Subcutaneous adipose tissue (tissue), 4 donors: ENCODE results near the gene LDB2. TPM values are rescaled to one million over a fixed set of nuclear protein-coding genes. Genes with fewer than 3 reads are reported as not detected.

Experiments used
- total RNA-seq, 4 donors: library from RNA; depleted of rRNA; stranded (reverse); fragments of >200 nt; gene quantifications; one replicate each; pipeline ENCODE4 v1.1.0, GENCODE V29; 2016
- TF ChIP-seq, protein P1 (sequence below): fragments of 450-650 bp; IDR thresholded peaks from one replicate; pipeline ENCODE4 v1.5.1; 2016; ENCODE audit warnings: low read depth, mild to moderate bottlenecking, control low read depth, antibody characterized with exemption, moderate library complexity

LDB2 gene
- total RNA-seq, 4 donors from 2014 or later: 19.0 to 122 (median 42.6) TPM

DNA sequence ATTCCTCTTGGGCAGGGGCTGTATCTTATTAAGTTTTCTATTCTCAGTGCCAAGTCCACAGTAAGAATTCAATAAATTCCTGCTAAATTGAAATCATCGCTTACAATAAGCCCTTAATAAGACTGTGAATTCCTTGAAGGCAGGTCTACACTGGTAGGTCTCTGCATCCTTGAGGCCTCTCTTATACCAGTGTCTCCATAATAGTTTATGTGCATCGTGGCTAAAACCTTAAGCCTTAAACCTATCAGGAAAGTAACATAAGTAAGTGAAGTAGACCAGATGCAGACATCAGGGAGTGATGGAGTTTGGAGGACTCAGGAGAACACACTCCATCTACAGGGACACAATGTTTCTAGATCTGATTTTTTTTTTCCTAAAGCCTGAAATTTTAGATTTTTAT is 240.3 kb downstream of the LDB2 start:
- TF ChIP-seq, protein P1, sequence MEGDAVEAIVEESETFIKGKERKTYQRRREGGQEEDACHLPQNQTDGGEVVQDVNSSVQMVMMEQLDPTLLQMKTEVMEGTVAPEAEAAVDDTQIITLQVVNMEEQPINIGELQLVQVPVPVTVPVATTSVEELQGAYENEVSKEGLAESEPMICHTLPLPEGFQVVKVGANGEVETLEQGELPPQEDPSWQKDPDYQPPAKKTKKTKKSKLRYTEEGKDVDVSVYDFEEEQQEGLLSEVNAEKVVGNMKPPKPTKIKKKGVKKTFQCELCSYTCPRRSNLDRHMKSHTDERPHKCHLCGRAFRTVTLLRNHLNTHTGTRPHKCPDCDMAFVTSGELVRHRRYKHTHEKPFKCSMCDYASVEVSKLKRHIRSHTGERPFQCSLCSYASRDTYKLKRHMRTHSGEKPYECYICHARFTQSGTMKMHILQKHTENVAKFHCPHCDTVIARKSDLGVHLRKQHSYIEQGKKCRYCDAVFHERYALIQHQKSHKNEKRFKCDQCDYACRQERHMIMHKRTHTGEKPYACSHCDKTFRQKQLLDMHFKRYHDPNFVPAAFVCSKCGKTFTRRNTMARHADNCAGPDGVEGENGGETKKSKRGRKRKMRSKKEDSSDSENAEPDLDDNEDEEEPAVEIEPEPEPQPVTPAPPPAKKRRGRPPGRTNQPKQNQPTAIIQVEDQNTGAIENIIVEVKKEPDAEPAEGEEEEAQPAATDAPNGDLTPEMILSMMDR: no peak

DNA sequence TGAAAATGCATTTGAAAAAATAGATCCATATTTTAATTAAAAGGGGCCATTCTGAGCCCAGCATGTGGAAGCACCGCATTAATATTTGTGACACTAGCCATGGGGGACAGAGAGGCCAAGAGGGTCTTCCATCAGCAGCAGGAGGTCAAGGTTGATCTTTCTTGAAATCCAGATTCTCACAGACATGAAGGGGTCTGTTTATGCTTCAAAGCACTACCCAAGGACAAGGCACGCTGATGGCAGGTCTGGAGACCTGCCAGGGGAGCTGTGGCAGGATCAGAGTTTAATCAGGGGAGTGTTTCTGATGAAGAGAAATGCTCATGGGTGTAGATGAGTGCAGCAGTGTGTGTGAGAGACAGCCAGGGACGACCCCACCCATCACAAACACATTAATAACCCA is 243.3 kb downstream of the LDB2 start:
- TF ChIP-seq, protein P1: no peak

GRCh38 chr4:16652732-16653305 is 245.6 kb downstream of the LDB2 start:
- TF ChIP-seq, protein P1: no peak

DNA sequence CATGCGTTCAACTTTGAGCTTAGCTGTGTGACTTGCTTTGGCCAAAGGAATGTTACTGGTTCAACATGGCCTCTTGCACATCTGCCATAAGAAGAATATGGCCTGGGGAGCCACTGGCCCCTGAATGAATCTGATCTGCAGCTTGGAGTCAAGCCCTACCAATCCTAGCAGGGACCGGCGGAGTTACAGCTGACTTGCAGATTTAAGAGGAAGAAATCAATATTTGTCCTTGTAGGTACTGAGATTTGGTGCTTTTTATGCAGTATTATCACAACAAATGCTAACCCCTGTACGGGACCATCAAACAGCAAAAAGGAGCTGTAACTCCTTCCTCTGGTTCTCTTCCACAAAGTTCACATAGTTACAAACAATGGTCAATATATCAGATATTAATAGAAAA is 252.0 kb downstream of the LDB2 start:
- TF ChIP-seq, protein P1: no peak

DNA sequence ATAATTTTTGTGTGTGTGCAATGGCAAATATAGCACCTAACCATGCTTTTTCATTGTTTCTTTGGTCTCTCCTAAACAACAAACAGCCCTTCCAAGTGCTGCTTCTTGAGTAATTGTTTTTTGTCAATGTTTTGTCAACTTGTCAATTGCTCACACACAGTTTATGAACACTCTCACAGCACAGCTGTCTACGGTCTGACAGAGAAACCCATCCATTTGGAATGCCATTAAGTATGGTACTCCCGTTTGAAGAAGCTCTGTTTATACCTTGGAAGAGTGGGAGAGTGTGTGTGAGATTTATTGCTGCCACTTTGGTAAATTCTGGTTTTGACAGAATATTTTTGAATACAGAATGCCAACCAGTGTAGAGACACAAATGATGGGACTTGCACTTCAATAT is 254.6 kb downstream of the LDB2 start:
- TF ChIP-seq, protein P1: no peak

DNA sequence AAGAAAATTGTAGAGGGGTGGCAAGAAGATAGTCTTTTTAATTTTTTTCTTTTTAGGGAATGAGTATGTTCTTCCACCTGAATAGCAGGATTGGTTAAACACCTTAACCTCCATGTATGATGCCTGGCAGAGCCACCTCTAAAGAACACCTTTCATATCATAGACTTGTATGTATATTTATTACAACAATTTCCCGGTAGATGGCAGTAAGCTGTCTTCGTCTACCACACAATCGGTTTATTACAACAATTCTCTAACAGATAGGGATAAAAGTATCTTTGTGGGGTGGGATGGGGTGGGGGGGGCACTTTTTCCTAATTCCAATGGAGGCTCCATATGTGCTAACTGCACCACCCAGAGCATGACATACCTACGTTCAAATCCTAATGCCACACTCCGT is 255.5 kb downstream of the LDB2 start:
- TF ChIP-seq, protein P1: no peak

GRCh38 chr4:16641971-16642370 is 256.5 kb downstream of the LDB2 start:
- TF ChIP-seq, protein P1: no peak
